Spinal cord (tissue), 10 donors: ENCODE results near the gene COX19. TPM values are rescaled to one million over a fixed set of nuclear protein-coding genes. Genes with fewer than 3 reads are reported as not detected.
"Not testable (repeated sequence)": the region's sequence is repeated elsewhere in the genome, so short reads cannot be mapped to it uniquely, and the experiment has no call there.

ENCODE experiments used
- DNase-seq, 6 donors: peaks; one replicate each; pipeline versions ENCODE4 v3.0.0 to v3.0.0-alpha.2; 2013 to 2015; ENCODE audit warnings: low spot score in 6 of 6, low read depth in 4 of 6
- H3K27ac ChIP-seq: one replicate; pipeline ENCODE4 v1.5.1; 2013; ENCODE audit warnings: low read depth, low read length, control low read depth
- H3K27me3 ChIP-seq: one replicate; pipeline ENCODE4 v1.6.1; 2013; ENCODE audit warnings: low read length; ENCODE audit not compliant: control insufficient read depth, insufficient read depth
- H3K36me3 ChIP-seq: one replicate; pipeline ENCODE4 v1.6.1; 2013; ENCODE audit warnings: low read length; ENCODE audit not compliant: control insufficient read depth, insufficient read depth
- H3K4me1 ChIP-seq: one replicate; pipeline ENCODE4 v1.6.1; 2013; ENCODE audit warnings: low read length; ENCODE audit not compliant: control insufficient read depth, insufficient read depth
- H3K4me3 ChIP-seq: one replicate; pipeline ENCODE4 v1.5.1; 2013; ENCODE audit warnings: low read depth, low read length, control low read depth
- H3K9me3 ChIP-seq: one replicate; pipeline ENCODE4 v1.6.1; 2013; ENCODE audit warnings: low read length; ENCODE audit not compliant: control insufficient read depth, insufficient read depth
- WGBS: methylation state at CpG from one replicate; pipeline ENCODE4 v1.1.5; 2013; ENCODE audit warnings: missing lambda C conversion rate; ENCODE audit not compliant: insufficient coverage; 5-methylcytosine and 5-hydroxymethylcytosine counted together
- polyA plus RNA-seq, 2 donors: library from polyadenylated mRNA; unstranded; fragments of 120-200 nt; gene quantifications; one replicate each; pipeline ENCODE4 v1.2.1, GENCODE V29; 2013; ENCODE audit not compliant: insufficient read length in 2 of 2
- total RNA-seq, 2 donors: library from RNA; depleted of rRNA in 1 of 2; stranded (reverse); fragments of 120-200 nt in 1 of 2; fragments of >200 nt in 1 of 2; gene quantifications; one replicate each; pipeline versions ENCODE4 v1.2.3 to v1.2.4, GENCODE V29; 2013 to 2014
- donor health status: healthy.

COX19 gene
- total and polyA plus RNA-seq, 4 donors, result 11.7 to 19.6 (median 17.1) TPM

GRCh38 chr7:926061-927030, 49.0 kb downstream of the COX19 start:
- 71% methylated on average over 41 of the region's 47 CpGs for WGBS
- Histone ChIP-seq H3K4me3 (no peak overlapping the region), H3K27ac (peak overlapping the region; percentile 47), H3K9me3 (no peaks in the 10 kb centered on the region), H3K4me1 (peaks cover 48% of the 10 kb centered on the region), H3K36me3 (peaks cover 60% of the 10 kb centered on the region), H3K27me3 (no peaks in the 10 kb centered on the region)
- no peak for DNase-seq

- Histone ChIP-seq H3K4me1 (peaks cover 48% of the 10 kb centered on the region), H3K9me3 (no peaks in the 10 kb centered on the region), H3K27ac (peak overlapping the region; percentile 40), H3K36me3 (peaks cover 61% of the 10 kb centered on the region), H3K27me3 (no peaks in the 10 kb centered on the region), H3K4me3 (no peak overlapping the region)
- no peak for DNase-seq
- 66% methylated on average over 16 of the region's 18 CpGs for WGBS
Observed at GRCh38 chr7:925601-926000, 49.7 kb downstream of the COX19 start.

DNA sequence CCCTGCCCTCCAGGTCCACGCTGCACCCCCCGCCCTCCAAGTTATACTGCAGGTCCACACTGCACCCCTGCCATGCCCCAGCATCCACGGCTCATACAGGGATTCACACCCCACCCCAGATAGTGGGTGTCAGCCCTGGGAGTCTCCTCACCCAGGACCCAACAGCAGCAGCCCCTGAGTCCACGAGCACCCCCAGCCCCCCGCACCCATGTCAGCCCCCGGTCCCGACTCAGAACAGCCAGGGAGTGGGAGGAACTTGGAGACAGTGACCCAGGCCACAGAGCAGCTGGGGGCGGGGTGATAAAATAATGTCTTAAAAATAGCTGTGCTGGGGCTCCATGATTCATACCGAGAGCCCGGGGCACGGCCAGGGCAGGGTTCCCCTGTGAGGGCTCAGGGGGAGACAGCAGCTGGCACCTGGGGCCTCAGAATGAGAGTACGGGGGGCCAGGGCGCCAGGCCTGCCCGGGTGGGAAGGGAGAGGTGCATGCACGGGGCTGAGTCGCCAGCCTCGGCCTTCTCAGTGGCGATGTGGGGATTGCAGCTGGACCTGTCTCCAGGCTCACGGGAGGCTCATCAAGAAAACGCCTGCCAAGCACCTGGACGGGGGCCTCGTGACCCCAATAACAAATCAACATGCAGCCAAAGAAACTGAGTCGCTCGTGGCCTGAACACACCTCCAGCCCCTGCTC, 50.7 kb downstream of the COX19 start:
- H3K4me3 ChIP-seq, result no peak overlapping the region
- H3K36me3 ChIP-seq, result peaks cover 70% of the 10 kb centered on the region
- H3K27ac ChIP-seq, result no peak overlapping the region
- no peaks in the 10 kb centered on the region for H3K9me3 ChIP-seq
- DNase-seq, result no peak
- H3K4me1 ChIP-seq, result peaks cover 48% of the 10 kb centered on the region
- H3K27me3 ChIP-seq, result no peaks in the 10 kb centered on the region
- 84% methylated on average over 19 of the region's 24 CpGs for WGBS

- H3K9me3 ChIP-seq, DNase-seq, H3K4me3 ChIP-seq, H3K27me3 ChIP-seq, H3K27ac ChIP-seq: not testable (repeated sequence)
- Histone ChIP-seq H3K4me1 (peaks cover 48% of the 10 kb centered on the region), H3K36me3 (peaks cover 74% of the 10 kb centered on the region)
- WGBS, result no CpG with 5 or more reads among the region's 25 CpGs
Observed at GRCh38 chr7:924042-924441, 51.3 kb downstream of the COX19 start.

GRCh38 chr7:923108-924041, 52.0 kb downstream of the COX19 start:
- Histone ChIP-seq H3K27ac (no peak overlapping the region), H3K36me3 (peaks cover 80% of the 10 kb centered on the region), H3K27me3 (no peaks in the 10 kb centered on the region), H3K9me3 (no peaks in the 10 kb centered on the region), H3K4me1 (peaks cover 48% of the 10 kb centered on the region), H3K4me3 (no peak overlapping the region)
- DNase-seq, result no peak
- WGBS, result 73% methylated on average over 36 of the region's 40 CpGs

DNA sequence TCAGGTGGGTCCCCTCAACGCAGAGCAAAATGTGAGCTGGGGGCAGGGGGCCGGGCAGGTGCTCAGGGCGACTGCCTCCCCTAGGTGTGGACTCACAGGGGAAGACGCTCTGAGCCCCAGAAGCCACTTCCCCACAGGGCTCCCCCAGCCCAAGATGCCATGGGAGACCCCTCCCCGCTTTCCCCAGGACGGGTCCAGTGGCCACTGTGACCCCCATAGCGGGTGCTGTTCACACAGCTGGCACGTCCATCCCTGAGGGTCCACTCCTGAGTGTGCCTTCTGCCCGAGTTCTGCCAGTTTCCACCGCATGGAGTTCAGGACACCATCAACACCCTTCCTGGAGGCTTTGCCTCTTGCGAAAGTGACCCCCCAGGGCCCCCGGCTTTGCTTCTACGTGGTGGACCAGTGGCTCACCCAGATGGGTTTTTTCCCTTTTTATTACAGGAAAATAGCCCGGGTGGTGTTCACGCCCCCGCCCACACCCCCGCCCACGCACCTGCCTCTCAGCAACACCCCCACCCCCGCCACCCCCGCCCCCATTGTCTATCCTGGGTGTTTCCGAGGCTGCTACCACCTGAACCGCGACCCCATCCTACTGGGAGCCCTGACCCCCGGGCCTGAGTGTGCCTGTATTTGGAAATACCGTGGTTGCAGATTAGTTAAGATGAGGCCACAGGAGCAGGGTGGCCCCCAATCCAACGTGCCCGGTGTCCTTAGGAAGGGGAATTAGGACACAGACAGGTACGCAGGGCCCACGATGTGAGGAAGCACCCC, 52.8 kb downstream of the COX19 start:
- no peaks in the 10 kb centered on the region for H3K9me3 ChIP-seq
- no peak overlapping the region for H3K4me3 ChIP-seq
- peaks cover 85% of the 10 kb centered on the region for H3K36me3 ChIP-seq
- WGBS, result 68% methylated on average over 20 of the region's 29 CpGs
- no peak for DNase-seq
- no peaks in the 10 kb centered on the region for H3K27me3 ChIP-seq
- H3K4me1 ChIP-seq, result peaks cover 50% of the 10 kb centered on the region
- H3K27ac ChIP-seq, result no peak overlapping the region

GRCh38 chr7:921581-922333, 53.6 kb downstream of the COX19 start:
- Histone ChIP-seq H3K4me1 (peaks cover 49% of the 10 kb centered on the region), H3K27me3 (no peaks in the 10 kb centered on the region), H3K9me3 (no peaks in the 10 kb centered on the region), H3K4me3 (no peak overlapping the region), H3K27ac (no peak overlapping the region), H3K36me3 (peaks cover 79% of the 10 kb centered on the region)
- DNase-seq, result no peak
- 82% methylated on average over 35 of the region's 36 CpGs for WGBS

DNA sequence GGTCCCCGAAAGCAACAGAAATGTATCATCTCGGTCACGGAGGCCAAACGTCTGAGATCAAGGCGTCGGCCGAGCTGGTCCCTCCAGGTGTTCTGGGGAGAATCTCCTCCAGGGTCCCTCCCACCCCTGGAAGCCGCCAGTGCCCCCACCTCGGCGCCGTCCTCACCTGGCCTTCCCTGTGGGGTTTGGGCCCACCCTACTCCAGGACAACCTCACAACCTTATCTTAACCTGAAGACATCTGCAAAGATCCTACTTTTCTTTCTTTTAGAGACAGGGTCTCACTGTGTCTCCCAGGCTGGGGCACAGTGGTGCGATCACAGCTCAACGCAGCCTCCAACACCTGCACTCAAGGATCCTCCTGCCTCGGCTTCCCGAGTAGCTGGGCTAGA, 54.3 kb downstream of the COX19 start:
- WGBS, result 91% methylated on average over 11 of the region's 15 CpGs
- peaks cover 77% of the 10 kb centered on the region for H3K36me3 ChIP-seq
- no peak for DNase-seq
- H3K4me3 ChIP-seq, result no peak overlapping the region
- no peak overlapping the region for H3K27ac ChIP-seq
- no peaks in the 10 kb centered on the region for H3K9me3 ChIP-seq
- peaks cover 50% of the 10 kb centered on the region for H3K4me1 ChIP-seq
- H3K27me3 ChIP-seq, result no peaks in the 10 kb centered on the region
